KMS-11 (cell line): ENCODE data around the gene NSUN7.

Experiments
- H2AFZ ChIP-seq: fragments of 200-600 bp; sonication (generic); 2 replicates; pipeline ENCODE4 v1.6.1; 2016; ENCODE audit warnings: antibody characterized with exemption, mixed run types, low read depth
- H3K27ac ChIP-seq: fragments of 200-600 bp; sonication (generic); 2 replicates; pipeline ENCODE4 v1.6.1; 2016; ENCODE audit warnings: mild to moderate bottlenecking, mixed run types
- H3K27me3 ChIP-seq: fragments of 200-600 bp; sonication (generic); 2 replicates; pipeline ENCODE4 v1.6.1; 2017; ENCODE audit warnings: mild to moderate bottlenecking, low read depth, mixed run types, moderate library complexity; ENCODE audit not compliant: insufficient read depth
- H3K36me3 ChIP-seq: fragments of 200-600 bp; sonication (generic); 2 replicates; pipeline ENCODE4 v1.6.1; 2017; ENCODE audit warnings: mild to moderate bottlenecking, mixed run types; ENCODE audit not compliant: insufficient read depth
- H3K4me1 ChIP-seq: fragments of 200-600 bp; sonication (generic); 2 replicates; pipeline ENCODE4 v1.6.1; 2016; ENCODE audit warnings: mild to moderate bottlenecking, low read depth, mixed run types; ENCODE audit not compliant: poor library complexity, severe bottlenecking
- H3K4me2 ChIP-seq: fragments of 200-600 bp; sonication (generic); 2 replicates; pipeline ENCODE4 v1.7.0; 2016; ENCODE audit warnings: mild to moderate bottlenecking, mixed run types
- H3K4me3 ChIP-seq: fragments of 200-600 bp; sonication (generic); IDR thresholded peaks from 2 replicates; pipeline ENCODE4 v1.6.1; 2017; ENCODE audit warnings: low read depth, low read length, mixed read lengths; ENCODE audit not compliant: insufficient read depth
- H3K79me2 ChIP-seq: fragments of 200-600 bp; sonication (generic); 2 replicates; pipeline ENCODE4 v1.6.1; 2016; ENCODE audit warnings: low read depth, mixed run types; ENCODE audit not compliant: insufficient read depth
- H3K9ac ChIP-seq: fragments of 200-600 bp; sonication (generic); 2 replicates; pipeline ENCODE4 v1.6.1; 2016; ENCODE audit warnings: mild to moderate bottlenecking, mixed run types
- H4K20me1 ChIP-seq: fragments of 200-600 bp; sonication (generic); 2 replicates; pipeline ENCODE4 v1.6.1; 2016; ENCODE audit warnings: mild to moderate bottlenecking, mixed run types; ENCODE audit not compliant: insufficient read depth
- TF ChIP-seq, protein P1 (sequence below): fragments of 200-600 bp; sonication (generic); conservative IDR thresholded peaks from 2 replicates; pipeline ENCODE4 v1.6.1; 2017; ENCODE audit warnings: low read depth, mild to moderate bottlenecking, antibody characterized with exemption, low read length, moderate library complexity, mixed read lengths

NSUN7 gene

DNA sequence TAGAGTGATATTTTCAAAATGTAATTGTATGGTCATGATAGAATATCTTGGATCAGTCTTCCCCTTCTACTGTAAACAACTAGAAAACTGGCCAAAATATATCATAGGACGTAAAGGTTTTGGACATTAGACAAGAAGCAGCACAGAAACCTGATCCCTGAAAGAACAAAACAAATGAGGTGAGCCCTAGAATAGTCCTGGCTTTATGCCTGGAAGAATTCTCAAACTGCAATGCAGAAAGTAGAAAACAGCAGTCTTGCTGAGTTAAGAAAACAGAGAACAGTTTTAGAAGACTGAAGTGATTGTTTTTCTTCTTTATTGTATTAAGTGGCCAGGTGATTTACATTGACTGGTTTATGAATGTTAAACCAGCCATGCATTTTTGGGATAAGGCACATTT lies 19.5 kb downstream of the NSUN7 start:
- Histone ChIP-seq H2AFZ (no peak overlapping the region), H3K4me1 (peaks cover 32% of the 10 kb centered on the region), H3K79me2 (no peaks in the 10 kb centered on the region), H3K36me3 (no peaks in the 10 kb centered on the region), H3K4me3 (no peak overlapping the region), H3K9ac (no peak overlapping the region), H4K20me1 (no peaks in the 10 kb centered on the region), H3K4me2 (peak overlapping the region; percentile 55), H3K27ac (peak overlapping the region; percentile 19; the same call in 1 of the 2 replicates), H3K27me3 (no peaks in the 10 kb centered on the region)
- TF ChIP-seq, protein P1, sequence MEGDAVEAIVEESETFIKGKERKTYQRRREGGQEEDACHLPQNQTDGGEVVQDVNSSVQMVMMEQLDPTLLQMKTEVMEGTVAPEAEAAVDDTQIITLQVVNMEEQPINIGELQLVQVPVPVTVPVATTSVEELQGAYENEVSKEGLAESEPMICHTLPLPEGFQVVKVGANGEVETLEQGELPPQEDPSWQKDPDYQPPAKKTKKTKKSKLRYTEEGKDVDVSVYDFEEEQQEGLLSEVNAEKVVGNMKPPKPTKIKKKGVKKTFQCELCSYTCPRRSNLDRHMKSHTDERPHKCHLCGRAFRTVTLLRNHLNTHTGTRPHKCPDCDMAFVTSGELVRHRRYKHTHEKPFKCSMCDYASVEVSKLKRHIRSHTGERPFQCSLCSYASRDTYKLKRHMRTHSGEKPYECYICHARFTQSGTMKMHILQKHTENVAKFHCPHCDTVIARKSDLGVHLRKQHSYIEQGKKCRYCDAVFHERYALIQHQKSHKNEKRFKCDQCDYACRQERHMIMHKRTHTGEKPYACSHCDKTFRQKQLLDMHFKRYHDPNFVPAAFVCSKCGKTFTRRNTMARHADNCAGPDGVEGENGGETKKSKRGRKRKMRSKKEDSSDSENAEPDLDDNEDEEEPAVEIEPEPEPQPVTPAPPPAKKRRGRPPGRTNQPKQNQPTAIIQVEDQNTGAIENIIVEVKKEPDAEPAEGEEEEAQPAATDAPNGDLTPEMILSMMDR: no peak

DNA sequence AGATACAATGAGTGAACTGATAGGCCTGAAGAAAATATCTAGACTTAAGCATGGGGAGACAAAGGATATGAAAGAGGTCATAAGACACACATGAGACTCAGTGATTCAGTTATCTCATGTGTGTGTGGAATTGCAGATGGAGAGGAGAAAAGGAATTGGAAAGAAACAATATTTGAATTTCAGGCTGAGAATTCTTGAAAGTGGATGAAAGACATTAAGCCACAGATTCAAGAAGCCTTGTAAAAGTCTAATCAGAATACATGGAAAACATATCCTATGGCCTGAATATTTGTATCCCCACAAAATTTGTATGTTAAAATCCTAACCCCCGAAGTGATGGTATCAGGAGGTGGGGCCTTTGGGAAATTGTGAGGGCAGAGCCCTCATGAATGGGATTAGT lies 28.3 kb downstream of the NSUN7 start:
- Histone ChIP-seq H3K4me2 (no peak overlapping the region), H3K36me3 (no peaks in the 10 kb centered on the region), H3K9ac (no peak overlapping the region), H3K79me2 (no peaks in the 10 kb centered on the region), H3K27me3 (no peaks in the 10 kb centered on the region), H4K20me1 (no peaks in the 10 kb centered on the region), H3K4me1 (no peaks in the 10 kb centered on the region), H3K27ac (no peak overlapping the region), H2AFZ (no peak overlapping the region), H3K4me3 (no peak overlapping the region)
- TF ChIP-seq, protein P1: no peak

DNA sequence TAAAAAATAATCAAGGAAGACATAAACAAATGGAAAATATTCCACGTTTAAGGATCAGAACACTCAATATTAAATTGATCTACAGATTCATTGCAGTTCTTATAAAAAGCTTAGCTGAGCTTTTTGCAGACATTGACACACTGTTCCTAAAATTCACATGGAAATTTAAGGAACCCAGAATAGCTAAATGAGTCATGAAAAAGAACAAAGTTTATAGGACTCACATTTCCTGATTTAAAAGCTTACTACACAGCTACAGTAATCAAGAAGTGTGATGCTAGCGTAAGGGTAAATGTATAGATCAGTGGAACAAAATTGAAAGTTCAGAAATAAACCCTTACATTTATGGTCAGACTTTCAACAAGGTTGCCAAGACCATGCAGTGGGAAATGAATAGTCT lies 33.1 kb downstream of the NSUN7 start:
- H3K79me2 ChIP-seq: no peaks in the 10 kb centered on the region
- no peaks in the 10 kb centered on the region for H4K20me1 ChIP-seq
- H3K27me3 ChIP-seq: no peaks in the 10 kb centered on the region
- no peak overlapping the region for H2AFZ ChIP-seq
- H3K27ac ChIP-seq: no peak overlapping the region
- H3K9ac ChIP-seq: no peak overlapping the region
- H3K36me3 ChIP-seq: no peaks in the 10 kb centered on the region
- TF ChIP-seq, protein P1: no peak
- H3K4me3 ChIP-seq: no peak overlapping the region
- no peak overlapping the region for H3K4me2 ChIP-seq
- no peaks in the 10 kb centered on the region for H3K4me1 ChIP-seq

DNA sequence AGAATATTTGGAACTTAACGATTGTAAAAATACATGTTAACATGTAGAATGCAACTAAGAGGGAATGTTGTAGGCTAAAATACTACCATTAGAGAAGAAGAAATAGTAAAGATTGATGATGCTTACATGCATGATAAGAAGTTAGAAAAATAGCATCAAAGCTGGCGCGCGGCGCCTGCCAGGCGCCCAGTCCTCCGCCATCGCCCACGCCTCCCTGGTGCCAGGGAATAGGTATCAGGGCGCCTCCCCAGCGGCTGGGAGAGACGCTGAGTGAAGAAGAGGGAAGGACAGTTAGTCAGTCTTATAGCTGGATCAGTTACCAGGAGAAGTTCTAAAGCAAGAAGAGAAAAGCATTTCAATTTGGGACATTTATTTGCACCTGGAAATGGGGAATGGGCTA lies 36.0 kb downstream of the NSUN7 start:
- no peak overlapping the region for H3K27ac ChIP-seq
- H3K36me3 ChIP-seq: no peaks in the 10 kb centered on the region
- no peaks in the 10 kb centered on the region for H3K27me3 ChIP-seq
- no peak overlapping the region for H3K4me3 ChIP-seq
- H3K79me2 ChIP-seq: no peaks in the 10 kb centered on the region
- no peaks in the 10 kb centered on the region for H3K4me1 ChIP-seq
- no peak overlapping the region for H2AFZ ChIP-seq
- TF ChIP-seq, protein P1: no peak
- H3K9ac ChIP-seq: no peak overlapping the region
- H4K20me1 ChIP-seq: no peaks in the 10 kb centered on the region
- H3K4me2 ChIP-seq: no peak overlapping the region

DNA sequence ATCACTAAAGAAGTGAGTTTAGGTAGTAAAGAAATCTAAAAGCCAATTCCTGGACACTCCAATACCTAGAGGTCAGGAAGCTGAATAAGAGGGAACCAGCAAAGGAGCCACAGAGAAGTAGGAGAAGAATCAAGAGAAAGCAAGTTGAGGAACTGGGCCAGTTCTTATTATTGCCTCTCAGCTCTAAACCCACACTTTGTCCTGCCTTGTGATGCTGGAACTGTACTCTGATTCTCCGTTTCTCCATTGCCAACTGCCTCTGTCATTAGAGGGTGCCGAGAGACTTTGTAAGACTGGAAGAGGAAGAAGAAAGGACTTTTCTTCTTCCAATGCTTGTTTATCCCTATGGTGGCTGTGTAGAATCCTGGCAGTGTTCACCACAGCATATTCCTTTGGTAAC lies 38.6 kb downstream of the NSUN7 start:
- H3K4me1 ChIP-seq: no peaks in the 10 kb centered on the region
- no peak overlapping the region for H3K27ac ChIP-seq
- TF ChIP-seq, protein P1: no peak
- H3K4me3 ChIP-seq: no peak overlapping the region
- H3K79me2 ChIP-seq: no peaks in the 10 kb centered on the region
- no peaks in the 10 kb centered on the region for H3K27me3 ChIP-seq
- no peak overlapping the region for H3K9ac ChIP-seq
- no peak overlapping the region for H3K4me2 ChIP-seq
- no peak overlapping the region for H2AFZ ChIP-seq
- H3K36me3 ChIP-seq: no peaks in the 10 kb centered on the region
- no peaks in the 10 kb centered on the region for H4K20me1 ChIP-seq
